Esophagus muscularis mucosa (tissue), 4 donors: ENCODE measurements around the gene CMTM5. TPM values are rescaled to one million over a fixed set of nuclear protein-coding genes. Genes with fewer than 3 reads are reported as not detected.

Experiments used
- DNase-seq: peaks from one replicate; pipeline ENCODE4 v3.0.0-alpha.2; 2017; ENCODE audit errors: extremely low spot score
- H3K27ac ChIP-seq, 4 donors: fragments of 200-600 bp; sonication (generic); replicated peaks in 1 of 4; 1 replicate in 3 of 4; 2 replicates in 1 of 4; pipeline ENCODE4 v1.5.1; 2016 to 2019; ENCODE audit warnings: mild to moderate bottlenecking in 1 of 4
- H3K27me3 ChIP-seq, 4 donors: fragments of 200-600 bp; sonication (generic); one replicate each; pipeline versions ENCODE4 v1.5.1 to v1.6.0; 2016 to 2019
- H3K36me3 ChIP-seq, 4 donors: fragments of 200-600 bp; sonication (generic); one replicate each; pipeline ENCODE4 v1.5.1; 2016 to 2019
- H3K4me1 ChIP-seq, 4 donors: fragments of 200-600 bp; sonication (generic); one replicate each; pipeline ENCODE4 v1.5.1; 2016 to 2019
- H3K4me3 ChIP-seq, 4 donors: fragments of 200-600 bp; sonication (generic); 1 replicate in 2 of 4; 2 replicates in 2 of 4; pipeline ENCODE4 v1.5.1; 2016 to 2019; ENCODE audit warnings: mild to moderate bottlenecking in 4 of 4, moderate library complexity in 1 of 4
- H3K9me3 ChIP-seq, 4 donors: fragments of 200-600 bp; sonication (generic); 1 replicate in 3 of 4; 2 replicates in 1 of 4; pipeline ENCODE4 v1.5.1; 2016 to 2019
- EP300 ChIP-seq: sonication (generic); formaldehyde crosslinking; IDR thresholded peaks from one replicate; pipeline ENCODE4 v1.6.1; 2017; ENCODE audit warnings: antibody characterized with exemption
- POLR2A ChIP-seq: fragments of 450-650 bp; IDR thresholded peaks from one replicate; pipeline ENCODE4 v1.6.1; 2017; ENCODE audit warnings: antibody characterized with exemption, moderate library complexity, mild to moderate bottlenecking, low read depth
- POLR2AphosphoS5 ChIP-seq, 2 donors: sonication (generic); formaldehyde crosslinking; IDR thresholded peaks; one replicate each; pipeline ENCODE4 v1.6.1; 2017; ENCODE audit warnings: antibody characterized with exemption in 2 of 2
- WGBS: methylation state at CpG from one replicate; pipeline ENCODE4 v1.1.5; 2018; 5-methylcytosine and 5-hydroxymethylcytosine counted together
- intact Hi-C: fragments of 100-400 bp; cut with DNase I; formaldehyde crosslinking; loops from one replicate; pipeline ENCODE4 v1.15.1; 2023
- total RNA-seq, 4 donors: library from RNA; depleted of rRNA; stranded (reverse); fragments of >200 nt; gene quantifications; one replicate each; pipeline versions ENCODE4 v1.1.0 to v1.2.1, GENCODE V29; 2016
- TF ChIP-seq, protein P1 (sequence below), 3 experiments: fragments of 200-600 bp in 2 of 3; fragments of 450-650 bp in 1 of 3; sonication (generic) in 2 of 3; IDR thresholded peaks; one replicate each; pipeline ENCODE4 v1.5.1; 2017 to 2019; ENCODE audit warnings: antibody characterized with exemption in 3 of 3, mild to moderate bottlenecking in 2 of 3, moderate library complexity in 1 of 3

CMTM5 gene
- total RNA-seq, 4 donors from 2014 or later: 0.78 to 2.9 (median 1.9) TPM

DNA sequence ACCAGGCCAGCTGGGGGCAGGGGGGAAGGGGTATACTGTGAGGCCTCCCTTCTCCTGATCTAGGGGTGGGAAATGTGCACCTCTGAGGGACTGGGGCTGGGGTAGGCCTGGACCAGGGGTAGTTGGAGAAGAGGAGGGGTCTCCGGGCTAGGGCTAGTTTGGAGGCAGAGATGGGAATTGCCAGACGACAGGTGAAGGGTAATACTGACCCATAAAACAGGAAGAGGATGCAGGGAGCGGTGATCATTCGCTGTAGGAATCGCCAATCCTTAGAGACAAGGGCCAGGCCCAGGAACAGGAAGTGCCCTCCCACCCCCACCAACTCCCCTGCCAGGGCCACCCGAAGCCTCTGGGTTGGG, 28.6 kb upstream of the CMTM5 start:
- Histone ChIP-seq H3K27me3 (no peaks in the 10 kb centered on the region), H3K36me3 (peaks cover 0 to 12% (median 5%) of the 10 kb centered on the region in 4 donors), H3K4me1 (peaks cover 13 to 20% (median 19%) of the 10 kb centered on the region in 4 donors), H3K4me3 (no peak overlapping the region), H3K27ac (no peak overlapping the region), H3K9me3 (no peaks in the 10 kb centered on the region)
- intact Hi-C loops: no loop called here
- 85% methylated on average over 6 of the region's 6 CpGs for WGBS
- no peak for DNase-seq
- TF ChIP-seq POLR2A (no peak), POLR2AphosphoS5 (IDR thresholded peaks at IDR 0.05) (no peak), EP300 (no peak)
- TF ChIP-seq, protein P1, sequence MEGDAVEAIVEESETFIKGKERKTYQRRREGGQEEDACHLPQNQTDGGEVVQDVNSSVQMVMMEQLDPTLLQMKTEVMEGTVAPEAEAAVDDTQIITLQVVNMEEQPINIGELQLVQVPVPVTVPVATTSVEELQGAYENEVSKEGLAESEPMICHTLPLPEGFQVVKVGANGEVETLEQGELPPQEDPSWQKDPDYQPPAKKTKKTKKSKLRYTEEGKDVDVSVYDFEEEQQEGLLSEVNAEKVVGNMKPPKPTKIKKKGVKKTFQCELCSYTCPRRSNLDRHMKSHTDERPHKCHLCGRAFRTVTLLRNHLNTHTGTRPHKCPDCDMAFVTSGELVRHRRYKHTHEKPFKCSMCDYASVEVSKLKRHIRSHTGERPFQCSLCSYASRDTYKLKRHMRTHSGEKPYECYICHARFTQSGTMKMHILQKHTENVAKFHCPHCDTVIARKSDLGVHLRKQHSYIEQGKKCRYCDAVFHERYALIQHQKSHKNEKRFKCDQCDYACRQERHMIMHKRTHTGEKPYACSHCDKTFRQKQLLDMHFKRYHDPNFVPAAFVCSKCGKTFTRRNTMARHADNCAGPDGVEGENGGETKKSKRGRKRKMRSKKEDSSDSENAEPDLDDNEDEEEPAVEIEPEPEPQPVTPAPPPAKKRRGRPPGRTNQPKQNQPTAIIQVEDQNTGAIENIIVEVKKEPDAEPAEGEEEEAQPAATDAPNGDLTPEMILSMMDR (IDR thresholded peaks at IDR 0.05): no peak

GRCh38 chr14:23349156-23349845, 27.5 kb upstream of the CMTM5 start:
- WGBS: 92% methylated on average over 8 of the region's 8 CpGs
- H3K4me1 ChIP-seq: peaks cover 13 to 22% (median 21%) of the 10 kb centered on the region in 4 donors
- DNase-seq: no peak
- H3K4me3 ChIP-seq: no peak overlapping the region
- no peaks in the 10 kb centered on the region for H3K27me3 ChIP-seq
- intact Hi-C loops: no loop called here
- no peak for TF ChIP-seq EP300
- TF ChIP-seq, protein P1 (IDR thresholded peaks at IDR 0.05): no peak
- H3K36me3 ChIP-seq: peaks cover 0 to 12% (median 5%) of the 10 kb centered on the region in 4 donors
- no peak overlapping the region for H3K27ac ChIP-seq
- H3K9me3 ChIP-seq: no peaks in the 10 kb centered on the region

DNA sequence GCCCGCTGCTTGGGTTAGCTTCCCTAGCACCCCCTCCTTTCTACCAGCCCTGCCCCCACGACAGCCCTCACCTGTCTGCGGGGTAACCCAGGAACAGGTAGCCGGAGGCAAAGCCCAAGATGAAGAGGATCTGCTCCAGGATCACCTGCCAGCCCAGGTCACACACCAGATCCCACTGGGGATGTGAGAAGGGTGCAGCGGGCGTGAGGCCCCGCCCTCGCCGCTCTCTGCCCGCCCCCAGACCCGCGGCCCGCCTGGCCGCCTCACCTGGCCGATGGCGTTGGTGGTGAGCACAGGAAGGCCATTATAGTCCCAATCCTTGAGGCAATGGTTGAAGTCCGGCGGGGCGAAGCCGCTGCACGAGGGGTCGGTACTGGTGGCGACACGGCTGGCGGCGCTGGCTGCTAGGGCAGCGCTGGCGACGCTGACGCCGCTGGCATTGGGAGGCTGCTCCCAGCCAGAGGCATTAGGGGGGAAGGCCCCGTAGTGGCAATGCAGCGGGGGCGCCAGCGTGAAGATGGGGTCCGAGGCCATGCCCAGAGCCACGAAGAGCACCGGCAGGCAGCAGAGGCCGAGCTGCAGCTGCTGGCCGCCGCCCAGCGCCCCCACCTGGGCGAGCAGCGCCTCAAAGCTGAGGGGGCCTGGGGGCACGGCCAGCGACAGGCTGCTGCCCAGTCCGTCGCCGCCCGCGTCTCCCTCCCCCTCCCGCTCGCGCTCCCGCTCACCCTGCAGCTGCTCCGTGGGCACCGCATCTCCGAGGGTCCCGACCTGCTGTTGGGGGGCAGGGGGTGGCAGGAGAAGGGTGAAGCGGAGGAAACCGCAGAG, 25.0 kb upstream of the CMTM5 start:
- H3K4me1 ChIP-seq: peaks cover 10 to 22% (median 21%) of the 10 kb centered on the region in 4 donors
- peak overlapping the region; percentile 62 to 88 (median 70) for H3K4me3 ChIP-seq
- peaks cover 0 to 17% (median 6%) of the 10 kb centered on the region in 4 donors for H3K36me3 ChIP-seq
- TF ChIP-seq EP300: no peak
- TF ChIP-seq POLR2AphosphoS5 (IDR thresholded peaks at IDR 0.05): no peak
- TF ChIP-seq, protein P1 (IDR thresholded peaks at IDR 0.05): no peak
- no peak for TF ChIP-seq POLR2A
- WGBS: 13% methylated on average over 33 of the region's 61 CpGs
- DNase-seq: no peak
- H3K27ac ChIP-seq: peak overlapping the region; percentile 27 to 81 (median 60)
- intact Hi-C loops: no loop called here
- H3K9me3 ChIP-seq: no peaks in the 10 kb centered on the region
- H3K27me3 ChIP-seq: no peaks in the 10 kb centered on the region

GRCh38 chr14:23352506-23353432, 24.1 kb upstream of the CMTM5 start, which contains the start of gene SLC22A17:
TSS of gene SLC22A17 (minus strand) at chr14:23352887.
- no peak for DNase-seq
- H3K4me1 ChIP-seq: peaks cover 10 to 22% (median 21%) of the 10 kb centered on the region in 4 donors
- whole genome bisulfite sequencing: 1% methylated on average over 29 of the region's 42 CpGs
- H3K4me3 ChIP-seq: peak within 1 kb of the TSS; percentile 62 to 88 (median 70)
- H3K36me3 ChIP-seq: peaks cover 0 to 19% (median 7%) of the 10 kb centered on the region in 4 donors
- intact Hi-C loops: no loop called here
- H3K27ac ChIP-seq: peak within 1 kb of the TSS; percentile 27 to 81 (median 60)
- TF ChIP-seq EP300 (no peak), POLR2A (no peak), POLR2AphosphoS5 (IDR thresholded peaks at IDR 0.05) (peak; percentile 94)
- TF ChIP-seq, protein P1 (IDR thresholded peaks at IDR 0.05): peak in 2 of 3 experiments; percentile 11 to 40
- no peaks in the 10 kb centered on the region for H3K27me3 ChIP-seq
- H3K9me3 ChIP-seq: no peaks in the 10 kb centered on the region
